Measurements from ENCODE around the gene PLEKHA7. TPM values are rescaled to one million over a fixed set of nuclear protein-coding genes. Genes with fewer than 3 reads are reported as not detected.
A peak's percentile ranks its signal among the peaks of the same experiment; 100 is the strongest.

Gene PLEKHA7
- total and polyA plus RNA-seq, 2 of the 13 experiments (the other 11 are each of a cell fraction or from before 2014, with no cell fraction given) = 17.5 to 18.7 TPM

GRCh38 chr11:17063171-17064002, 49.2 kb upstream of the PLEKHA7 start (continued):
- no peak for TF ChIP-seq TRAFD1 (CRISPR knock-in tag; IDR thresholded peaks at IDR 0.05; ENCODE audit: borderline replicate concordance)
- TF ChIP-seq ZNF83 (CRISPR knock-in tag; IDR thresholded peaks at IDR 0.05; ENCODE audit: borderline replicate concordance) = no peak
- no peak for TF ChIP-seq YEATS4 (CRISPR knock-in tag; IDR thresholded peaks at IDR 0.05; ENCODE audit: borderline replicate concordance)
- no peak for TF ChIP-seq ZNF776 (CRISPR knock-in tag; IDR thresholded peaks at IDR 0.05)
- no peak for TF ChIP-seq CEBPZ (IDR thresholded peaks at IDR 0.05; ENCODE audit: low read length)
- no peak for TF ChIP-seq LRRFIP1 (CRISPR knock-in tag; conservative IDR thresholded peaks at IDR 0.05)
- TF ChIP-seq SKI (IDR thresholded peaks at IDR 0.05; ENCODE audit: partially characterized antibody) = no peak
- no peak for TF ChIP-seq PTBP1 (IDR thresholded peaks at IDR 0.05; ENCODE audit: low read depth, low read length, poor library complexity, severe bottlenecking)
- TF ChIP-seq CTCF (CRISPR knock-in tag; IDR thresholded peaks at IDR 0.05) = peak; percentile 95
- TF ChIP-seq SMC3 (IDR thresholded peaks at IDR 0.05; ENCODE audit: low read length) = peak; percentile 95
- 0 out of 2 replicates have a peak, but pooled peaks have one; percentile 30 for TF ChIP-seq RXRB (CRISPR knock-in tag; IDR thresholded peaks at IDR 0.05; ENCODE audit: borderline replicate concordance)
- TF ChIP-seq ZNF7 (CRISPR knock-in tag; IDR thresholded peaks at IDR 0.05) = no peak
- TF ChIP-seq PBX2 (CRISPR knock-in tag; IDR thresholded peaks at IDR 0.05) = no peak
- TF ChIP-seq ELK4 (CRISPR knock-in tag; IDR thresholded peaks at IDR 0.05; ENCODE audit: borderline replicate concordance) = no peak
- TF ChIP-seq SMAD3 (CRISPR knock-in tag; IDR thresholded peaks at IDR 0.05) = peak; percentile 50; the same call in 1 of the 2 replicates
- TF ChIP-seq TEAD3 (CRISPR knock-in tag; optimal IDR thresholded peaks at IDR 0.05; ENCODE audit: borderline replicate concordance) = no peak
